GM19397 (cell line): ENCODE measurements around the gene DNAJB6.

Experiments used
- ATAC-seq: cut with Tn5 transposase; IDR thresholded peaks from one replicate; pipeline ENCODE4 v1.9.1; 2021; ENCODE audit warnings: mild to moderate bottlenecking, moderate library complexity; ENCODE audit not compliant: unreplicated experiment

The DNAJB6 gene

GRCh38 chr7:157362729-157363128 is 25.9 kb downstream of the DNAJB6 start:
- ATAC-seq, result no peak

GRCh38 chr7:157366722-157367121 is 29.9 kb downstream of the DNAJB6 start:
- ATAC-seq, result no peak

GRCh38 chr7:157368955-157369354 is 32.2 kb downstream of the DNAJB6 start:
- ATAC-seq, result no peak

GRCh38 chr7:157370742-157371141 is 33.9 kb downstream of the DNAJB6 start:
- ATAC-seq, result no peak

GRCh38 chr7:157371296-157371695 is 34.5 kb downstream of the DNAJB6 start:
- no peak for ATAC-seq

- ATAC-seq, result no peak
Observed at GRCh38 chr7:157372300-157373232, 35.8 kb downstream of the DNAJB6 start.

- no peak for ATAC-seq
Observed at GRCh38 chr7:157373493-157373892, 36.7 kb downstream of the DNAJB6 start.

- ATAC-seq, result no peak
Observed at GRCh38 chr7:157375410-157375809, 38.6 kb downstream of the DNAJB6 start.

GRCh38 chr7:157377436-157378124 is 40.8 kb downstream of the DNAJB6 start:
- no peak for ATAC-seq

- ATAC-seq, result no peak
Observed at GRCh38 chr7:157378390-157378789, 41.6 kb downstream of the DNAJB6 start.

GRCh38 chr7:157379493-157379892 is 42.7 kb downstream of the DNAJB6 start:
- no peak for ATAC-seq

- no peak for ATAC-seq
Observed at GRCh38 chr7:157380416-157380815, 43.6 kb downstream of the DNAJB6 start.

GRCh38 chr7:157383868-157384267 is 47.1 kb downstream of the DNAJB6 start:
- no peak for ATAC-seq

GRCh38 chr7:157384301-157384700 is 47.5 kb downstream of the DNAJB6 start:
- ATAC-seq, result no peak

- peak; percentile 65 for ATAC-seq
Observed at GRCh38 chr7:157386979-157387800, 50.4 kb downstream of the DNAJB6 start.

GRCh38 chr7:157388301-157388700 is 51.5 kb downstream of the DNAJB6 start:
- ATAC-seq, result no peak

- ATAC-seq, result no peak
Observed at GRCh38 chr7:157389951-157390730, 53.3 kb downstream of the DNAJB6 start.

- ATAC-seq, result no peak
Observed at GRCh38 chr7:157391036-157391710, 54.4 kb downstream of the DNAJB6 start.

- no peak for ATAC-seq
Observed at GRCh38 chr7:157392256-157393037, 55.6 kb downstream of the DNAJB6 start.
